IMR-90 (cell line): Measurements from ENCODE around the gene MBIP. TPM values are rescaled to one million over a fixed set of nuclear protein-coding genes. Genes with fewer than 3 reads are reported as not detected.

Experiments used
- ATAC-seq: fragments of 200-7000 bp; cut with Tn5 transposase; 2 replicates; pipeline ENCODE4 v1.9.1; 2020; ENCODE audit warnings: low read depth, mild to moderate bottlenecking, moderate library complexity
- BruUV-seq: library from RNA; stranded (reverse); fragments of 400-500 nt; replicated peaks from 2 replicates; lab custom pipeline; 2021; lab: Mats Ljungman, UMichigan
- CTCF ChIA-PET: fragments of 300-600 bp; formaldehyde crosslinking; extraction: SDS; loops from one replicate; lab custom pipeline; 2021; ENCODE audit warnings: antibody characterized with exemption; lab: Yijun Ruan, JAX
- POLR2A ChIA-PET: fragments of 300-600 bp; sonication (Branson Sonifier 250); formaldehyde crosslinking; loops from one replicate; lab custom pipeline; 2022; ENCODE audit warnings: antibody characterized with exemption; ENCODE audit not compliant: unreplicated experiment; lab: Charles Lee
- DNase-seq: peaks from one replicate; pipeline ENCODE4 v3.0.0; 2013
- H2AFZ ChIP-seq: replicated peaks from 2 replicates; pipeline ENCODE3; 2013; ENCODE audit warnings: low read length, mild to moderate bottlenecking; ENCODE audit not compliant: poor library complexity
- H2AK5ac ChIP-seq: 2 replicates; pipeline ENCODE4 v1.6.1; 2013; ENCODE audit warnings: low read depth, low read length, inconsistent platforms
- H2AK9ac ChIP-seq: replicated peaks from 2 replicates; pipeline ENCODE3; 2013; ENCODE audit warnings: mild to moderate bottlenecking, low read depth, low read length, moderate library complexity; ENCODE audit not compliant: poor library complexity
- H2BK120ac ChIP-seq: 2 replicates; pipeline ENCODE4 v1.6.1; 2013; ENCODE audit warnings: low read depth, low read length, inconsistent platforms
- H2BK15ac ChIP-seq: 3 replicates; pipeline ENCODE4 v1.6.1; 2013; ENCODE audit warnings: low read depth, low read length, inconsistent platforms
- H2BK20ac ChIP-seq: 2 replicates; pipeline ENCODE4 v1.6.1; 2013; ENCODE audit warnings: low read depth, mild to moderate bottlenecking, inconsistent platforms, low read length, moderate library complexity
- H2BK5ac ChIP-seq: 2 replicates; pipeline ENCODE4 v1.6.1; 2013; ENCODE audit warnings: mild to moderate bottlenecking, low read depth, low read length, inconsistent platforms; ENCODE audit not compliant: poor library complexity, severe bottlenecking
- H3K14ac ChIP-seq: replicated peaks from 2 replicates; pipeline ENCODE4 v1.6.1; 2013; ENCODE audit warnings: low read depth, low read length, inconsistent platforms
- H3K18ac ChIP-seq: 2 replicates; pipeline ENCODE4 v1.6.1; 2013; ENCODE audit warnings: low read depth, low read length, control low read depth
- H3K23ac ChIP-seq: 2 replicates; pipeline ENCODE4 v1.6.1; 2013; ENCODE audit warnings: low read depth, low read length, inconsistent platforms
- H3K27ac ChIP-seq: 2 replicates; pipeline ENCODE4 v1.5.1; 2013; ENCODE audit warnings: mild to moderate bottlenecking, control low read depth, low read length; ENCODE audit not compliant: insufficient read depth
- H3K27me3 ChIP-seq: 2 replicates; pipeline ENCODE4 v1.6.1; 2013; ENCODE audit warnings: low read length; ENCODE audit not compliant: control insufficient read depth, insufficient read depth
- H3K36me3 ChIP-seq: 2 replicates; pipeline ENCODE4 v1.6.1; 2013; ENCODE audit warnings: low read length, mixed read lengths; ENCODE audit not compliant: control insufficient read depth, insufficient read depth
- H3K4ac ChIP-seq: 2 replicates; pipeline ENCODE4 v1.6.1; 2013; ENCODE audit warnings: low read depth, low read length, inconsistent platforms
- H3K4me1 ChIP-seq: 2 replicates; pipeline ENCODE4 v1.6.1; 2013; ENCODE audit warnings: low read length, mixed read lengths; ENCODE audit not compliant: control insufficient read depth, insufficient read depth
- H3K4me2 ChIP-seq: 2 replicates; pipeline ENCODE4 v1.6.1; 2013; ENCODE audit warnings: low read depth, mild to moderate bottlenecking, control low read depth, low read length, moderate library complexity
- H3K4me3 ChIP-seq: 2 replicates; pipeline ENCODE4 v1.5.1; 2013; ENCODE audit warnings: low read depth, mild to moderate bottlenecking, control low read depth, low read length, moderate library complexity; ENCODE audit not compliant: insufficient read depth
- H3K56ac ChIP-seq: 2 replicates; pipeline ENCODE4 v1.6.1; 2013; ENCODE audit warnings: low read length, inconsistent platforms; ENCODE audit not compliant: insufficient read depth; ENCODE audit errors: extremely low read depth
- H3K79me1 ChIP-seq, 2 experiments: 2 replicates each; pipeline ENCODE4 v1.6.1; 2013; ENCODE audit warnings: low read length in 2 of 2, inconsistent platforms in 1 of 2, low read depth in 1 of 2
- H3K9ac ChIP-seq: 2 replicates; pipeline ENCODE4 v1.6.1; 2013; ENCODE audit warnings: low read depth, low read length, control low read depth
- H3K9me1 ChIP-seq: 2 replicates; pipeline ENCODE4 v1.6.1; 2013; ENCODE audit warnings: low read length, inconsistent platforms; ENCODE audit not compliant: insufficient read depth
- H3K9me3 ChIP-seq: 2 replicates; pipeline ENCODE4 v1.6.1; 2013; ENCODE audit warnings: low read length; ENCODE audit not compliant: control insufficient read depth, insufficient read depth
- H4K20me1 ChIP-seq: 2 replicates; pipeline ENCODE4 v1.6.1; 2013; ENCODE audit warnings: low read length, inconsistent platforms; ENCODE audit not compliant: insufficient read depth
- H4K5ac ChIP-seq: 2 replicates; pipeline ENCODE4 v1.6.1; 2013; ENCODE audit warnings: mild to moderate bottlenecking, low read depth, low read length, control low read depth
- H4K8ac ChIP-seq, 2 experiments: 2 replicates each; pipeline ENCODE4 v1.6.1; 2013; ENCODE audit warnings: low read depth in 2 of 2, low read length in 2 of 2, control low read depth in 1 of 2, inconsistent platforms in 1 of 2
- H4K91ac ChIP-seq: 2 replicates; pipeline ENCODE4 v1.6.1; 2013; ENCODE audit warnings: low read depth, low read length, inconsistent platforms; ENCODE audit not compliant: insufficient read depth
- BHLHE40 ChIP-seq: fragments of 150-350 bp; IDR thresholded peaks from 2 replicates; pipeline ENCODE4 v1.6.1; 2016; ENCODE audit warnings: mild to moderate bottlenecking, low read depth, low read length
- CEBPB ChIP-seq: IDR thresholded peaks from 2 replicates; pipeline ENCODE4 v1.6.1; 2012; ENCODE audit warnings: low read depth, low read length, improper control_type of control experiment
- CHD1 ChIP-seq: IDR thresholded peaks from 2 replicates; pipeline ENCODE4 v1.6.1; 2012; ENCODE audit warnings: low read depth, low read length, improper control_type of control experiment
- CTCF ChIP-seq: conservative IDR thresholded peaks from 2 replicates; pipeline ENCODE4 v1.5.1; 2012; ENCODE audit warnings: mild to moderate bottlenecking, low read depth, low read length, improper control_type of control experiment
- ELK1 ChIP-seq: fragments of 150-350 bp; IDR thresholded peaks from 2 replicates; pipeline ENCODE4 v1.6.1; 2016; ENCODE audit warnings: low read depth, mild to moderate bottlenecking, low read length, moderate library complexity, borderline replicate concordance
- FOS ChIP-seq: fragments of 150-350 bp; IDR thresholded peaks from 2 replicates; pipeline ENCODE4 v1.6.1; 2016; ENCODE audit warnings: low read depth, low read length
- MAFK ChIP-seq: IDR thresholded peaks from 2 replicates; pipeline ENCODE4 v1.6.1; 2012; ENCODE audit warnings: low read depth, low read length, improper control_type of control experiment
- MAZ ChIP-seq: IDR thresholded peaks from 2 replicates; pipeline ENCODE4 v1.6.1; 2012; ENCODE audit warnings: low read depth, mild to moderate bottlenecking, low read length, improper control_type of control experiment, moderate library complexity, borderline replicate concordance
- MXI1 ChIP-seq: IDR thresholded peaks from 2 replicates; pipeline ENCODE4 v1.6.1; 2012; ENCODE audit warnings: low read depth, mild to moderate bottlenecking, low read length, moderate library complexity, borderline replicate concordance
- NFE2L2 ChIP-seq: fragments of 150-350 bp; IDR thresholded peaks from 2 replicates; pipeline ENCODE4 v1.6.1; 2016; ENCODE audit warnings: low read depth, mild to moderate bottlenecking, low read length
- POLR2A ChIP-seq: IDR thresholded peaks from 2 replicates; pipeline ENCODE4 v1.6.1; 2012; ENCODE audit warnings: mild to moderate bottlenecking, low read depth, low read length
- RAD21 ChIP-seq: IDR thresholded peaks from 2 replicates; pipeline ENCODE4 v1.6.1; 2012; ENCODE audit warnings: low read length, improper control_type of control experiment
- RCOR1 ChIP-seq: IDR thresholded peaks from 2 replicates; pipeline ENCODE4 v1.6.1; 2012; ENCODE audit warnings: mild to moderate bottlenecking, low read length, improper control_type of control experiment; ENCODE audit not compliant: insufficient replicate concordance
- RFX5 ChIP-seq: IDR thresholded peaks from 2 replicates; pipeline ENCODE4 v1.8.0; 2012; ENCODE audit warnings: low read depth, mild to moderate bottlenecking, low read length, moderate library complexity
- SMC3 ChIP-seq: fragments of 150-350 bp; IDR thresholded peaks from 2 replicates; pipeline ENCODE4 v1.6.1; 2016; ENCODE audit warnings: low read depth, mild to moderate bottlenecking, antibody characterized with exemption, low read length, moderate library complexity
- USF2 ChIP-seq: fragments of 150-350 bp; IDR thresholded peaks from 2 replicates; pipeline ENCODE4 v1.6.1; 2017; ENCODE audit warnings: mild to moderate bottlenecking, antibody characterized with exemption, low read length, low read depth
- WGBS, 2 experiments: methylation state at CpG; one replicate each; pipeline versions ENCODE4 v1.1.5 to v1.1.7; 2013; ENCODE audit warnings: missing lambda C conversion rate in 2 of 2; ENCODE audit not compliant: insufficient read length in 1 of 2; ENCODE audit errors: extremely low coverage in 2 of 2; 5-methylcytosine and 5-hydroxymethylcytosine counted together
- dilution Hi-C: fragments of 300-500 bp; cut with HindIII; formaldehyde crosslinking; loops from one replicate; pipeline ENCODE4 v1.14.3; 2018; ENCODE audit warnings: low sequenced_read_pairs; ENCODE audit not compliant: unreplicated experiment
- in situ Hi-C: fragments of 300-500 bp; cut with MboI; formaldehyde crosslinking; loops from 3 replicates; pipeline ENCODE4 v1.14.3; 2019; ENCODE audit warnings: low sequenced_read_pairs, inconsistent platforms, mixed read lengths
- intact Hi-C: fragments of 100-400 bp; cut with micrococcal nuclease; formaldehyde crosslinking; loops from 2 replicates; pipeline ENCODE4 v1.10.0; 2022
- polyA plus RNA-seq, 3 experiments: library from polyadenylated mRNA; depleted of rRNA; stranded (reverse); fragments of >200 nt; gene quantifications; 2 replicates each; pipeline ENCODE4 v1.2.3, GENCODE V29; 2012; ENCODE audit warnings: low replicate concordance in 1 of 3
- total RNA-seq: library from RNA; depleted of rRNA; stranded (reverse); fragments of >200 nt; gene quantifications from 2 replicates; pipeline ENCODE4 v1.2.3, GENCODE V29; 2012

MBIP gene
- total and polyA plus RNA-seq, 2 of the 4 experiments (the other 2 are of a cell fraction): 9.3 to 17.4 TPM

DNA sequence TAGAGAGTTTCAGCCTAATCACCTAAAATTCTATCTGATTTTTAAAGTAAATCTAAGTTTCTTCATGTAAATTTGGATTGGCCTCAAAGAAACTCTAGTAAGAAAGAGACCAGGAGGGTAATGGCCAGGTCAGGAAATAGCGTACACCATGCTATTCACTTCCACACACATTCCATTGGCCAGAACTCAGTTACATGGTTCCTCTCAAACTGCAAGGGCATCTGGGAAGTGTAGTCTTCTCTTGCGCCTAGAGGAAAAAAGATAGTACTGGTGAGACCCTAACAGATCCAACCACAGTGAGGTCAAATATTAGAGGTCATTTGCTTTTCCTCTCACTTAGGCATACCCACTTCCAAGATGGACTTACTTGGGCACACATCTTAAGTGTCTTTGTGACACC, 39.1 kb downstream of the MBIP start:
- TF ChIP-seq RFX5 (no peak), MAZ (no peak), RCOR1 (no peak), ELK1 (no peak), CTCF (no peak), SMC3 (no peak), BHLHE40 (no peak), CEBPB (no peak), MAFK (no peak), CHD1 (no peak), NFE2L2 (no peak), POLR2A (no peak), RAD21 (no peak), FOS (no peak), USF2 (no peak), MXI1 (no peak)
- peaks cover 8% of the 10 kb centered on the region for H3K27me3 ChIP-seq
- no peaks in the 10 kb centered on the region for H3K4me1 ChIP-seq
- H3K18ac ChIP-seq: no peak overlapping the region
- no peak overlapping the region for H3K27ac ChIP-seq
- no peaks in the 10 kb centered on the region for H3K79me1 ChIP-seq
- H3K4me2 ChIP-seq: no peak overlapping the region
- ATAC-seq: peak; percentile 68; the same call in 1 of the 2 replicates
- H3K23ac ChIP-seq: no peak overlapping the region
- no peak overlapping the region for H3K4ac ChIP-seq
- H3K36me3 ChIP-seq: no peaks in the 10 kb centered on the region
- H2BK15ac ChIP-seq: no peak overlapping the region
- no peaks in the 10 kb centered on the region for H3K9me3 ChIP-seq
- no peaks in the 10 kb centered on the region for H4K20me1 ChIP-seq
- H4K8ac ChIP-seq: no peak overlapping the region
- DNase-seq: no peak
- ChIA-PET CTCF (no interaction called here), POLR2A (no interaction called here)
- no peak overlapping the region for H3K56ac ChIP-seq
- H2BK5ac ChIP-seq: no peak overlapping the region
- dilution Hi-C loops (no loop called here), intact Hi-C loops (no loop called here), in situ Hi-C loops (no loop called here)
- H2AK5ac ChIP-seq: no peak overlapping the region
- no CpG with 5 or more reads among the region's 2 CpGs for WGBS, 2 experiments
- no peak overlapping the region for H3K9ac ChIP-seq
- no peak overlapping the region for H2AFZ ChIP-seq
- H2BK20ac ChIP-seq: no peak overlapping the region
- no TSS peak for BruUV-seq
- H3K4me3 ChIP-seq: no peak overlapping the region
- no peak overlapping the region for H4K5ac ChIP-seq
- no peak overlapping the region for H4K91ac ChIP-seq
- H2AK9ac ChIP-seq: no peak overlapping the region
- H3K14ac ChIP-seq: no peak overlapping the region
- H3K9me1 ChIP-seq: no peaks in the 10 kb centered on the region
- H2BK120ac ChIP-seq: no peak overlapping the region
